OCI-LY1 (cell line): Measurements from ENCODE around the gene ZMYND10.

Experiments
- H2AFZ ChIP-seq: fragments of 200-600 bp; sonication (generic), shearing (Covaris generic); 2 replicates; pipeline ENCODE4 v1.6.0; 2014; ENCODE audit warnings: antibody characterized with exemption, mild to moderate bottlenecking, low read length
- H3F3A ChIP-seq: fragments of 200-600 bp; sonication (generic), shearing (Covaris generic); 2 replicates; pipeline ENCODE4 v1.6.0; 2014; ENCODE audit warnings: mild to moderate bottlenecking, antibody characterized with exemption, low read length, moderate library complexity; ENCODE audit not compliant: insufficient read depth
- H3K27ac ChIP-seq: fragments of 200-600 bp; sonication (generic); 2 replicates; pipeline ENCODE4 v1.5.1; 2014; ENCODE audit warnings: low read length, mixed run types, mild to moderate bottlenecking, low read depth; ENCODE audit not compliant: poor library complexity, severe bottlenecking
- H3K27me3 ChIP-seq: fragments of 200-600 bp; sonication (generic); 2 replicates; pipeline ENCODE4 v1.6.0; 2014; ENCODE audit warnings: antibody characterized with exemption, mild to moderate bottlenecking, low read length, moderate library complexity; ENCODE audit not compliant: insufficient read depth
- H3K36me3 ChIP-seq: fragments of 200-600 bp; sonication (generic); 2 replicates; pipeline ENCODE4 v1.6.1; 2014; ENCODE audit warnings: mild to moderate bottlenecking, antibody characterized with exemption, low read length, moderate library complexity, mixed read lengths; ENCODE audit not compliant: insufficient read depth
- H3K4me1 ChIP-seq: fragments of 200-600 bp; sonication (generic); 2 replicates; pipeline ENCODE4 v1.5.1; 2014; ENCODE audit warnings: mild to moderate bottlenecking, low read length, moderate library complexity; ENCODE audit not compliant: insufficient read depth, severe bottlenecking
- H3K4me2 ChIP-seq: fragments of 200-600 bp; sonication (generic), shearing (Covaris generic); 2 replicates; pipeline ENCODE4 v1.6.1; 2014; ENCODE audit warnings: low read length
- H3K4me3 ChIP-seq: fragments of 200-600 bp; sonication (generic); 2 replicates; pipeline ENCODE4 v1.5.1; 2014; ENCODE audit warnings: low read length, low read depth, mild to moderate bottlenecking, mixed read lengths; ENCODE audit not compliant: poor library complexity, severe bottlenecking
- H3K79me2 ChIP-seq: fragments of 200-600 bp; shearing (Covaris generic); 2 replicates; pipeline ENCODE4 v1.6.1; 2016; ENCODE audit warnings: mixed run types, low read length, mixed read lengths; ENCODE audit not compliant: insufficient read depth
- H3K9ac ChIP-seq: fragments of 200-600 bp; sonication (generic), shearing (Covaris generic); 2 replicates; pipeline ENCODE4 v1.6.1; 2014; ENCODE audit warnings: mild to moderate bottlenecking, low read length, mixed read lengths
- H3K9me2 ChIP-seq: fragments of 200-600 bp; sonication (generic), shearing (Covaris generic); 2 replicates; pipeline ENCODE4 v1.6.1; 2014; ENCODE audit warnings: low read depth, mild to moderate bottlenecking, low read length, mixed read lengths
- H3K9me3 ChIP-seq: fragments of 200-600 bp; shearing (Covaris generic); 2 replicates; pipeline ENCODE4 v1.6.1; 2014; ENCODE audit warnings: low read length, mixed read lengths
- H4K20me1 ChIP-seq: fragments of 200-600 bp; sonication (generic), shearing (Covaris generic); 2 replicates; pipeline ENCODE4 v1.6.0; 2016; ENCODE audit warnings: mild to moderate bottlenecking, low read length; ENCODE audit not compliant: insufficient read depth
- CTCF ChIP-seq: fragments of 200-600 bp; sonication (generic), shearing (Covaris generic); IDR thresholded peaks from 2 replicates; pipeline ENCODE4 v1.5.1; 2017; ENCODE audit warnings: mild to moderate bottlenecking, antibody characterized with exemption, low read length, moderate library complexity, mixed read lengths
- EZH2 ChIP-seq: fragments of 200-600 bp; sonication (generic), shearing (Covaris generic); IDR thresholded peaks from 2 replicates; pipeline ENCODE4 v1.8.0; 2017; ENCODE audit warnings: borderline replicate concordance, mixed run types, mild to moderate bottlenecking, antibody characterized with exemption, low read length, moderate library complexity, mixed read lengths

The ZMYND10 gene

DNA sequence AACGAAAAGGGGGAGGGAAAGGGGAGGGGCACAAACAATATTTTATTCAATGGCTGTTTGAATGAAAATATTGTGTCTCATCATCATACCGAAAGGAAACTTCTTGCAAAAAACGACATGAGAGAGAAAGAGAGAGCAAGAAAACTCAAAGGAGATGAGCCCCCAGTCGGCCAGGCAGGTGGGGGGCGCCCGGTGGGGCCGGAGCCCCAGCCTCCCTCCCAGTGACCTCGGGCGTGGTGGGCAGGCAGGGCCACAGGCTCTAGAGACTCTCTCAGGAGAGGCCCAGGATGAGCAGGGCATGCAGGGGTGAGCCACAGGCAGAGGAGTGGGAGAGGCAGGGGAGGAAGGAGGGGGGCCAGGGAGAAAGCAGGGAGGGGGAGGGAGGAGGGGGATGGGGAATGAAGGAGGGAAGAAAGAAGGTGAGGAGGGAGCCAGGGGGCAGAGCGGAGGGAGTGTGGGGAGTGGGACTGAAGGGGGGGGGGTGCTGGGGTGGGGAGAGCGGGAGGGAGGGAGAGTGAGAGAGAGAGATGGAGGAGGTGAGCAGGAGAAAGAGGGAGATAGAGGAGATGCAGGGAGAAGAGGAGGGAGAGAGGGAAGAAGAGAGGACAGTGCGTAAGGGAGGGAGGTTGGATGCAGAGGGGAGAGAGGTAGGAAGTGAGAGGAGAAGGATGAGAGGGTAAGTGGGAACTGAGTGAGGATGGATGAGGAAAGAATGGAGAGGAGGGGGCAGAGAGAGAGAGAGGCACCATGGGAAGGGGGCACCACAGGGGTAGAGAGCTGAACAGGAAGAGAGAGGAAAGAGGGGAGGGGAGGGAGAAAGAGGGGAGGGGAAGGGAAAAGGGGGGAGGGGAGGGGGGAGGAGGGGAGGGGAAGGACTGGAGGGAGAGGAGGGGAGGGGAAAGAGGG is 27.9 kb upstream of the ZMYND10 start:
- Histone ChIP-seq H2AFZ (no peak overlapping the region), H3K4me3 (no peak overlapping the region), H3K9me3 (no peaks in the 10 kb centered on the region), H3K36me3 (no peaks in the 10 kb centered on the region), H3K79me2 (no peaks in the 10 kb centered on the region), H3K9me2 (no peaks in the 10 kb centered on the region), H3K4me2 (no peak overlapping the region), H3K27me3 (0 out of 2 replicates have a peak, but pooled peaks cover 11% of the 10 kb centered on the region), H3K9ac (no peak overlapping the region), H4K20me1 (no peaks in the 10 kb centered on the region), H3K27ac (no peak overlapping the region), H3F3A (no peaks in the 10 kb centered on the region), H3K4me1 (no peaks in the 10 kb centered on the region)
- TF ChIP-seq EZH2 (no peak), CTCF (no peak)

DNA sequence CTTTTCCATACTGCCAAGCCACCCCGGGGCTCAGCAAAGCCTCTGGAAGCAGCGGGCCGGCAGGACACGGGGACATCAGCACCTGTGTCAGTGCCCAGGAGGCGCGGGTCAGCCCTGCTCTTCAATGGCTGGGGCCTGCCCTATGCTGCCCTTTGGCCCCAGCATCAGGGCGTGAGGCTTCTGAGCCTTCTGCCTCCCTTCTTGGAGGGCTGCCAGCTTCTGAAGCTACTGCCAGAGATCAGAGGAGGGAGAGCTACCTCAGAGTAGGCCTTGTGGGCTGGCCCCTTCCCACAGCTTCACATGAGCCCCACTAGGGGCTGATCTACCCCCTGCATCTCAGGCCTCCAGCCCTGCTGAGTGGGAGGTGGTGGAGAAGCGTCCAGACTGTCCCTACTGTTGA is 26.8 kb upstream of the ZMYND10 start:
- Histone ChIP-seq H2AFZ (no peak overlapping the region), H3F3A (no peaks in the 10 kb centered on the region), H3K9me2 (no peaks in the 10 kb centered on the region), H3K9ac (no peak overlapping the region), H4K20me1 (no peaks in the 10 kb centered on the region), H3K79me2 (no peaks in the 10 kb centered on the region), H3K9me3 (no peaks in the 10 kb centered on the region), H3K27me3 (peaks cover 11% of the 10 kb centered on the region; the same call in 1 of the 2 replicates), H3K27ac (no peak overlapping the region), H3K4me3 (no peak overlapping the region), H3K4me1 (no peaks in the 10 kb centered on the region), H3K4me2 (no peak overlapping the region), H3K36me3 (no peaks in the 10 kb centered on the region)
- TF ChIP-seq EZH2 (no peak), CTCF (no peak)

GRCh38 chr3:50371133-50371685 is 25.7 kb upstream of the ZMYND10 start:
- H3K27me3 ChIP-seq = peaks cover 11% of the 10 kb centered on the region
- no peaks in the 10 kb centered on the region for H3K4me1 ChIP-seq
- no peak overlapping the region for H2AFZ ChIP-seq
- no peaks in the 10 kb centered on the region for H4K20me1 ChIP-seq
- no peaks in the 10 kb centered on the region for H3K9me2 ChIP-seq
- no peaks in the 10 kb centered on the region for H3F3A ChIP-seq
- H3K4me2 ChIP-seq = no peak overlapping the region
- H3K79me2 ChIP-seq = no peaks in the 10 kb centered on the region
- H3K36me3 ChIP-seq = no peaks in the 10 kb centered on the region
- no peaks in the 10 kb centered on the region for H3K9me3 ChIP-seq
- TF ChIP-seq EZH2 = no peak
- no peak for TF ChIP-seq CTCF
- H3K27ac ChIP-seq = no peak overlapping the region
- H3K9ac ChIP-seq = no peak overlapping the region
- no peak overlapping the region for H3K4me3 ChIP-seq
